Left forelimb (tissue), 1 donor: ENCODE data around the gene SPA17.

Source experiments
- DNase-seq: peaks from one replicate; pipeline ENCODE4 v3.0.0-alpha.2; 2018; ENCODE audit warnings: low spot score

The SPA17 gene

GRCh38 chr11:124662106-124662505, 11.6 kb upstream of the SPA17 start:
- DNase-seq = no peak

- DNase-seq = no peak
Observed at GRCh38 chr11:124663861-124664260, 9.8 kb upstream of the SPA17 start.

- DNase-seq = no peak
Observed at GRCh38 chr11:124667601-124668000, 6.1 kb upstream of the SPA17 start.

- DNase-seq = no peak
Observed at GRCh38 chr11:124669193-124669592, 4.5 kb upstream of the SPA17 start.

- no peak for DNase-seq
Observed at GRCh38 chr11:124670732-124671131, 3.0 kb upstream of the SPA17 start.

DNA sequence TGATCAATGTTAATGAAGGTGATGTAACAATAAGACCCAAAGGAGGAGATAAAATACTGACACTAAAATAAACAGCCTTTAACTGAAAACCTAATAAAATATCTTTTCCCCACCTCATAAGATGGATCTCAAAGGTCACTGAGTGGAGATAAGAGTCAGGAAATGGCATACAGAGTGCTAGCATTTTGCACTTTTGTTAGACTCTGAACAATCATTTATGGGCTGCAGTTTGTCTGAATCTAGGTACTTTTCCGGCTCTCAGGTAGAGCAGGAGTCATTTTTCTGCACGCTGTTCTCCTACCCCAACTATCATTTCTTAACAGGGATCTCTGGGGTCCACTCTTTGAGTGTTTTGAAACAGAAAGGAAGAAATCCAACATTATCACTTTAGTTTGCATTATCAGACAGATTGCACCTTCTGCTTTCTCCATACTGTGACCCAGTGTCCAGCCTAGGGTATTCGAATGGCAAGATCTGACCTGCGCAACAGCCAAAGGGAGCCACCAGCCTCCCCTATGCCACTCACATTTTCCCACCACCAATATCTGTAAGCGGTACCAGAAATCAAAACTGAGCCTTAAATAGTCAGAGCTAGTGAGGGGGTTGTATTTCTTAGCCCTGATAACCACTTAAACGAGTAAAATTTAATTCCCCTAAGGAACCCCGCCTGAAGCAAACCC, 1.0 kb upstream of the SPA17 start:
- DNase-seq = no peak

- DNase-seq = no peak
Observed at GRCh38 chr11:124674168-124674517, 439 bp downstream of the SPA17 start.

GRCh38 chr11:124674571-124674970, 867 bp downstream of the SPA17 start:
- no peak for DNase-seq

DNA sequence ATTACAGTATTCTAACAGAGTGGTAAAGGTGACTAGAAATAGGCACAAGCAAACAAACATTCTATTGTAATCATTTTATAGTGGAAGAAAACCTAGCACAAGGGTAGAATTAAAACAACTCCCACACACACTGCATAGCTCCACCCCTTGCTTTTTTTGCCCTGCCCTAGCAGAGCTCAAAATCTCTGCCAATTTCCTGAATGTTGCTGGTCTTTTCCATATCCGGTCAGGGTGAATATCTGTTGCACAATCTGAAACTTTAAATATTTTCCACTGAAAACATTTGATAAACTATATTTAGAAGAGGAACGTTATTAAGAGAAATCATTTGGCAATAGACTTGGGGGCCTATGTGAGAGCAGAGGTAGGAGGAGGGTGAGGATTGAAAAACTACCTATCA, 2.7 kb downstream of the SPA17 start:
- no peak for DNase-seq

DNA sequence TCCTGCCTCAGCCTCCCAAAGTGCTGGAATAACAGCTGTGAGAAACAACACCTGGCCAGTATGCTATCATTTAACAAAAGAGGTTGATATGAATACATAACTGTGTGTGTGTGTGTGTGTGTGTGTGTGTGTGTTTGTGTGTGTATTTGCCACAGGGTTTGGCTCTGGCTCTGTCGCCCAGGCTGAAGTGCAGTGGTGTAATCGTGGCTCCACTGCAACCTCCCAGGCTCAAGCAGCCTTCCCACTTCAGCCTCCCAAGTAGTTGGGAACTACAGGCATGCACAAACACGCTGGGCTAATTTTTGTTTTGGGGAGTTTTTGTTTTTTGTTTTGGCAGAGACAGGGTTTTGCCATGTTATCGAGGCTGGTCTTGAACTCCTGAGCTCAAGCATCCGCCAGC, 4.7 kb downstream of the SPA17 start:
- no peak for DNase-seq

DNA sequence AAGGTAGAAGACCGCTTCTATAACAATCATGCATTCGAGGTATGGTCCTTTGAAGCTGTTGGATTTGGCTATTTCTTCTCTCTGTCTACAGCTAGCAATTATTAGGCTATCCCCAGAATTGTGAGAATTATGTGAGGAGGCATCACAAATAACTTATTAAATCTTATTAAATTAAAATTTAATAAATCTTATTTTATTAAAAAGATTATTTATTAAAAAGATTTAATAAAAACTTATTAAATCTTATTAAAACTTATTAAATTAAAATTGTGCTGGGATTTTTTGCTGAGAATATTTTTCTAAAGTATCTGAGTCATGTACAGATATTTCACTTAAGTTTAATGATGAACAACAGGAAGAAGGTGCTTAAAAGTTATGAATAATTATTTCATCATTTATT, 7.7 kb downstream of the SPA17 start:
- no peak for DNase-seq

GRCh38 chr11:124682443-124682842, 8.7 kb downstream of the SPA17 start:
- no peak for DNase-seq

GRCh38 chr11:124693142-124693541, 19.4 kb downstream of the SPA17 start:
- DNase-seq = no peak

DNA sequence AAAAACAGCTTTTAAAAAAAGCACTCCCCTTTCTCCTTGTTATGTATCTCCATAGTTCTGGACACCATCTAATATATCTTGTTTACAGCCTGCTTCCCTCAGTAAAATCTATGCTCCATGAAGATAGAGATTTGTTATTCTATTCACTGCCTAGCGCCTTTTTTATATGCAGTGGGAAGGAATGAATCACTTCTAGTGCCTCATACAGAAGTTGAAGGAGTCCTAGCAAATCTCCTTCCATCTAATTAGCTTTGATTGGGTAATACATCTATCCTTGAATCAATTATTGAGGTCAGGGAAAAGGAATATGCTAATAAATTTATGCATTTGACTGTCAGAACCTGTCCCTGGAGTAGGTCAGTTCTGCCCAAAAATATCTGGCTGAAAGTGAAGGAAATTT, 25.8 kb downstream of the SPA17 start:
- DNase-seq = no peak

GRCh38 chr11:124700028-124700427, 26.3 kb downstream of the SPA17 start:
- no peak for DNase-seq

- DNase-seq = no peak
Observed at GRCh38 chr11:124707829-124708228, 34.1 kb downstream of the SPA17 start.

DNA sequence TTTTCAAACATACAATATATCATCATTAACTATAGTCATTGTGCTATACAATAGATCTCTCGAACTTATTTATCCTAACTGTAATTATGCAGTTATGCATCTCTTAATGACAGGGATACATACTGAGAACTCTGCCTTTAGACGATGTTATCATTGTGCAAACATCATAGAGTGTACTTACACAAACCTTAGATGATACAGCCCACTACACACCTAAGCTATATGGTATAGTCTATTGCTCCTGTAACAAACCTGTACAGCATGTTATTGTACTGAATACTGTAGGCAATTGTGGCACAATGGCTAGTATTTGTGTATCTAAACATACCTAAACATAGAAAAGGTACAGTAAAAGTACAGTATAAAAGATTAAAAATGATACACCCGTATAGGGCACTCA, 38.7 kb downstream of the SPA17 start:
- DNase-seq = no peak

GRCh38 chr11:124716591-124716990, 42.9 kb downstream of the SPA17 start:
- no peak for DNase-seq

GRCh38 chr11:124717421-124717785, 43.7 kb downstream of the SPA17 start:
- no peak for DNase-seq

GRCh38 chr11:124717786-124718651, 44.3 kb downstream of the SPA17 start:
- no peak for DNase-seq

DNA sequence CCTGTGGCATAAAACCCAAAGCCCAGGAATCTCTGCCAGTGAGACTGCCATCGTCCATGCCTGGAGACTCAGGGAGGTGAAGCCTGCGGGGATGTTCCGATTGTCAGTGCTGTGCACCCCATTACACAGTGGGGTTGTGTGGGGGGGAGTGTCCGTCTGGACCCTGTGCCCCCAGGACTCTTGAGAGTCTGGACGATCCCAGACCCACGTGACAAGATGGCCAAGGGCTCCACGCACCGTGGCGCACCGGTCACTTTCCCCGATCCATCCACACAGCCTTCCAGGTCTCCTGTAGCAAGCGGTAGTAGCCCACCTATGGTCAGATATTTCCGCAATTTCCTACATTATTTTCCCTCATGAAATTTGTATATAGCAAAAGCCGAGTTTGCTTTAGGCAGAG, 45.1 kb downstream of the SPA17 start:
- no peak for DNase-seq

GRCh38 chr11:124719534-124719933, 45.8 kb downstream of the SPA17 start:
- DNase-seq = no peak

GRCh38 chr11:124722176-124722575, 48.5 kb downstream of the SPA17 start:
- DNase-seq = no peak
